Left lobe of liver (tissue), 2 donors: Measurements from ENCODE around the gene RNF212B. TPM values are rescaled to one million over a fixed set of nuclear protein-coding genes. Genes with fewer than 3 reads are reported as not detected.
"Not testable (repeated sequence)": the region's sequence is repeated elsewhere in the genome, so short reads cannot be mapped to it uniquely, and the experiment has no call there.

ENCODE experiments used
- ATAC-seq: fragments of 200-7000 bp; cut with Tn5 transposase; one replicate; pipeline ENCODE4 v1.9.1; 2020; ENCODE audit warnings: mild to moderate bottlenecking, moderate library complexity
- DNase-seq: peaks from one replicate; pipeline ENCODE4 v3.0.0-alpha.2; 2020; ENCODE audit warnings: low spot score
- total RNA-seq: library from RNA; stranded (reverse); gene quantifications from one replicate; pipeline ENCODE4 v1.2.1, GENCODE V29; 2021
- donor health status: DM: no; HTN: no; CAD: no; lungs with moderate emphysema.
- donor health status: DM: no; HTN: yes; CAD: no.

RNF212B gene
- total RNA-seq, result not detected

DNA sequence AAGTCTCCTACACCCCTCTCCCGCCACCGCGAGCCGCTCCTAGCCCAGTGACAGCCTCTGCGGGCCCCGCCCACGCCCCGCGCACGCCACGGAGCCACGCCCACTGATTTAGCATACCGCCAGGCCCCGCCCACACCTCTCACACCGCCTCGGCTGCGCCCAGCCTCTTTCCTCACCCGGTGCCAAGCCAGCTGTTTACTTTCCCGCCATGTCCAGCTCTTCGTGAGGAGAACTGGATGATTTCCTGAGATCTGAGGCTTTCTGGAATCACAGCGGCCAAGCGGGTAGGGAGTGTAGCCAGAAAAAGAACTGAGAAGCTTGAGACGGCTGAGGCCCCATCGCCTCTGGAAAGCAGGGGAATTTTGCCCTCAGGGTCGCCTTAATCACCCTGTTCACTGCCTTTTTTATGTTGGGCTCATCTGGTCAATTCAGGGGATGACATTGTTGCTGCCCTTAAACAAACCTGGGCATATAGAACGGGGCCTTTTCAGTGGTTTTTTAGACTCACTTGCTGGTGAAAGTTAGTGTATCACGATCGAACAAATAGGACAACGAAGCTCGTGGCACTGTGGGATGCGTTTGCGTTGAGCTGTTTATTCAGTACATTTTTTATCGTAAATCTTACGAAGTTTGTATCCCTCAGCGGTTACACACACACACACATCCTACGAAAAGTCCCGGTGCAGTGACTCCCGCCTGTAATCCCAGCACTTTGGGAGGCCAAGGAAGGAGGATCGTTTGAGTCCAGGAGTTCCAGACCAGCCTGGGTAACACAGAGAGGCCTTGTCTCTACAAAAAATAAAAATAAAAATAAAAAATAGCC lies at the start of gene RNF212B:
RNF212B (plus strand) TSS at position 165 of the 823 bp plus-strand sequence. CDS start 2,410 bp downstream, outside the sequence.
- peak; percentile 100 for ATAC-seq

GRCh38 chr14:23193432-23193831 lies 44.3 kb upstream of the RNF212B start:
- ATAC-seq (no peak), DNase-seq (no peak)

More for the DNA sequence above, at the start of gene RNF212B:
- DNase-seq, result peak; percentile 96

- ATAC-seq (peak; percentile 65), DNase-seq (no peak)
Measured at GRCh38 chr14:23195552-23196101, 42.1 kb upstream of the RNF212B start.

DNA sequence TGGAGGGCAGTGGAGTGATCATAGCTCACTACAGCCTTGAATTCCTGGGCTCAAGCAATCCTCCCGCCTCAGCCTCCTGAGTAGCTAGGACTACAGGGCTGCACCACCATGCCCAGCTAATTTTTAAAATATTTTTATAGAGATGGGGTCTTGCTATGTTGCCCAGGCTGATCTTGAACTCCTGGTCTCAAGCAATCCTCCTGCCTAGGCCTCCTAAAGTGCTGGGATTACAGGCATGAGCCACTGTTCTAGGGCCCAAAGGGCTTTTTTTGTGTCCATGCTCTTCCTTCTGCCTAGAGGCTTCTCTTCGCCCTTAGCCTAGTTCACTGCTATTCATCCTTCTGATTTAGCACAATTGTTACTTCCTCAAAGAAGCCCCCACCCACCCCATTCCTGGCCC lies 41.2 kb upstream of the RNF212B start:
- not testable (repeated sequence) for DNase-seq, ATAC-seq

GRCh38 chr14:23199141-23199540 lies 38.6 kb upstream of the RNF212B start:
- not testable (repeated sequence) for ATAC-seq, DNase-seq

- ATAC-seq, result no peak
Measured at GRCh38 chr14:23202001-23202400, 35.7 kb upstream of the RNF212B start.

GRCh38 chr14:23206422-23207145 lies 31.2 kb upstream of the RNF212B start:
- DNase-seq (no peak), ATAC-seq (no peak)

More at GRCh38 chr14:23202001-23202400, 35.7 kb upstream of the RNF212B start:
- no peak for DNase-seq

DNA sequence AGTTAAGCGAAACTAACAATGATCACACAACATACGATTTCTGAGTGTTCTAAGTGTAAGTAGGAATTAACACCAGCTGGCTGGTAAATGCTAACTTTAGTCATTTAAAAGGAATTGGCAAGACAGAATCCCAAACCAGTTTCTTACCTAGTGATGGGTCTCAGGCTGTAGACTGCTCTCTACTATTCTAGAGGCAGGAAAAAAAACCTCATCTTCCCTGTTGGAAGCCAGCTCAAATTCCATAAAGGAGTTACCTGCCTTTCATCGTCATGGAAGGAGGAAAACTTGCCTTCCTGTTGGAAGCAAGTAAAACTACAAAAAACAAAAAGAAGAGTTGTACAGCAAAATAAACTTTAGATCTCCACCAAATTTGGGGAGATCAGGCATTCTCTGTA lies 30.6 kb upstream of the RNF212B start:
- ATAC-seq, result no peak
- DNase-seq, result no peak

GRCh38 chr14:23208324-23208723 lies 29.4 kb upstream of the RNF212B start:
- DNase-seq (no peak), ATAC-seq (no peak)

DNA sequence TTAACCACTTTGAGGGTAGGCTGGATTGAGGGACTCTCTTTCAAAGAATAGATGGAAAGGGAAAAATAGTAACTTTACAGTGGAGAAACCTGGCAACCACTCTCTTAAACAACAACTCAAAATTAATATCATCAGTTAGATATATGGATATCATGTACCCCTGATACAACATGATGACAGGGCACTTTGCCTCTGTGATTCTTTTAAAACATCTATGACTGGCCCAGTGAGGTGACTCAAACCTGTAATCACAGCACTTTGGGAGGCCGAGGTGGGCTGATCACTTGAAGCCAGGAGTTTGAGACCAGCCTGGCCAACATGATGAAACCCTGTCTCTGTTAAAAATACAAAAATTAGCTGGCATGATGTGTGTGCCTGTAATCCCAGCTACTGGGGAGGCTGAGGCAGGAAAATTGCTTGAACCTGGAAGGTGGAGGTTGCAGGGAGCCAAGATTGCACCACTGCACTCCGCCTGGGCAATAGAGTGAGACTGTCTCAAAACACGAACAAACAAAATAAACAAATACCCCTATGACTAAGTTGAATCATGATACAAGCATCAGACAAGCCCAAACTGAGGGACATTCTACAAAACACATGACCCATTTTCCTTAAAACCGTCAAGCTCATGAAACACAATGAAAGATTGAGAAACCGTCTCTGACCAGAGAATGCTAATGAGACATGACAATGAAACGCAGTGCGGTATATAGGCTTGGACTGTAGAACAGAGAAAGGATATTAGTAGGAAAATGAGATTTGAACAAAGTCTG lies 27.9 kb upstream of the RNF212B start:
- DNase-seq (no peak), ATAC-seq (no peak)

- no peak for DNase-seq
Measured at GRCh38 chr14:23215421-23215820, 22.3 kb upstream of the RNF212B start.

GRCh38 chr14:23217032-23218020 lies 20.4 kb upstream of the RNF212B start:
- ATAC-seq (no peak), DNase-seq (no peak)

More at GRCh38 chr14:23215421-23215820, 22.3 kb upstream of the RNF212B start:
- ATAC-seq, result no peak

DNA sequence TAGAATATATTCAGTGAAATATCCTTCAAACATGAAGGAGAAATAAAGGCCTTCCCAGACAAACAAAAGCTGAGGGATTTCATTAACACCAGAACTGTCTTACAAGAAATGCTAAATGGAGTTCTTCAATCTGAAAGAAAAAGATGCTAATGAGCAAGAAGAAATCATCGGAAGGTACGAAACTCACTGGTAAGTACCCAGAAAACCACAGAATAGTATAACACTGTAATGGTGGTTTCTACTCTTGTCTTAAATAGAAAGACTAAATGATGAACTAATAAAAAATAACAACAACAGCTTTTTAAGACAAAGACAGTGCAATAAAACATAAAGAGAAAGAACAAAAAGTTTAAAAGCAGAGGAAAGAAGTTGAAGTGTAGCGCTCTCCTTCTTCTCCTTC lies 18.7 kb upstream of the RNF212B start:
- ATAC-seq (no peak), DNase-seq (no peak)

DNA sequence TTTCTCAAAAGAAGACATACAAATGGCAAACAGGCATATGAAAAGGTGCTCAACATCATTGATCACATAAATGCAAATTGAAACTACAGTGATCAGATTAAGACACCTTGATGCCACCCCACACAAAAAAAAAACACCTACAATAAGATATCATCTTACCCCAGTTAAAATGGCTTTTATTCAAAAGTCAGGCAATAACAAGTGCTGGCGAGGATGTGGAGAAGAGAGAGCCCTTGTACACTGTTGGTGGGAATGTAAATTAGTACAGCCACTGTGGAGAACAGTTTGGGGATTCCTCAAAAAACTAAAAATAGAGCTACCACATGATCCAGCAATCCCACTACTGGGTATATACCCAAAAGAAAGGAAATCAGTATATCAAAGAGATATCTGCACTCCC lies 12.8 kb upstream of the RNF212B start:
- not testable (repeated sequence) for ATAC-seq, DNase-seq

- ATAC-seq, result no peak
- DNase-seq, result no peak
Measured at GRCh38 chr14:23227566-23227965, 10.2 kb upstream of the RNF212B start.

DNA sequence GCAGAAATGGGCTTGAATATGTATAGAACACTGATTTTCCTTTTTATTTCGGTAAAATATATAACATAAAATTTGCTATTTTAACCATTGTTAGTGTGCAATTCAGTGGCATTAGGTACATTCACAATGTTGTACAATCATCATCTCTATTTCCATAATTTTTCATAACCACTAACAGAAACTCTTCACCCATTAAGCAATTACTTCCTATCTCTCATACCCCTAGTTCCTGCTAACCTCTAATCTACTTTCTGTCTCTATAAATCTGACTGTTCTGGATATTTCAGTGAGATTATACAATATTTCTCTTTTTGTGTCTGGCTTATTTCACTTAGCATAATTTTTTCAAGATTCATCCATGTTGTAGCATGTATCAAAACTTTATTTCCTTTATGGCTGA lies 8.9 kb upstream of the RNF212B start:
- DNase-seq, result no peak
- no peak for ATAC-seq

GRCh38 chr14:23232241-23232808 lies 5.4 kb upstream of the RNF212B start:
- not testable (repeated sequence) for DNase-seq, ATAC-seq

DNA sequence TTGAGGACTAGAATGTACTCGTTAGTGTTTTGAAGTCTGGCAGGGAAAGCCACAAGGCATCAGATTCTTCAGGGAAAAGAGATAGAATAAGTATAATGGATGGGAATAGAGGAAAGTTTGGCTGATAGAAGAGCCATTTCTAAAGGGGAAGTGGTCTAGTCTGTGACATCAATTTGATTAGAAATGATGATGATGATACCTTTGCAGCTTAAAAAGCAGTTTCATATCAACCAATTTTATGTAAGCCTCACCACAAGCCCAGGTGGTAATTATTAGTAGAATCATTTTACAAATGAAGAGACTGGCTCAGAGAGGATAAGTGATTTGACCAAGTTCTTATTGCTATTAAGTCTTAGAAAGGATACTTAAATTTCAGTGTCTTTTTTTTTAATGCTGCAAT lies 2.9 kb downstream of the RNF212B start:
- no peak for ATAC-seq
- DNase-seq, result no peak

DNA sequence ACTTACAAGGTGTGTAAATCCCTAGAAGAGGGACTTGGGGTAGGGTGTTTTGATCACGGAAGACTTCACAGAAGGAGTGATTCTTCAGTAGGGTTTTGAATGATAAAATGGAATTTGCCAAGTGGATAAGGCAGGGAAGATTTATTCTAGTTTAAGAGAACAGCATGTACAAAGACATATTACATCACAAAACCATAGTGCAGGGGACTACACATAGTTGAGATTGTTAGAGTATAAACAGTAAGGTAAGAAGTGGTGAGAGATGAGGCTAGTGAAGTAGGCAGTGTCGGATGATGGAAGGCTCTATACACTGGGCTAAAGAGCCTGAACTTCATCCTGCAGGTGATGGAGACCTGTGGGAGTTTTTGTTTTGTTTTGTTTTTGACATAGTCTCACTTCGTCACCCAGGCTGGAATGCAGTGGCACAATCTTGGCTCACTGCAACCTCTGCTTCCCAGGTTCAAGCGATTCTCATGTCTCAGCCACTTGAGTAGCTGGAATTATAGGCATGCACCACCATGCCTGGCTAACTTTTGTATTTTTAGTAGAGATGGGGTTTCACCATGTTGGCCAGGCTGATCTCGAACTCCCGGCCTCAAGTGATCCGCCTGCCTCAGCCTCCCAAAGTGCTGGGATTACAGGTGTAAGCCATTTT lies 3.5 kb downstream of the RNF212B start:
- not testable (repeated sequence) for ATAC-seq

More for the DNA sequence above, 3.5 kb downstream of the RNF212B start:
- not testable (repeated sequence) for DNase-seq
